Suppressor macrophage (primary cell): ENCODE measurements around the gene LRRTM4.

Experiments used
- DNase-seq, 4 experiments: peaks; one replicate each; pipeline ENCODE4 v3.0.0-alpha.2; 2020 to 2022

The LRRTM4 gene

DNA sequence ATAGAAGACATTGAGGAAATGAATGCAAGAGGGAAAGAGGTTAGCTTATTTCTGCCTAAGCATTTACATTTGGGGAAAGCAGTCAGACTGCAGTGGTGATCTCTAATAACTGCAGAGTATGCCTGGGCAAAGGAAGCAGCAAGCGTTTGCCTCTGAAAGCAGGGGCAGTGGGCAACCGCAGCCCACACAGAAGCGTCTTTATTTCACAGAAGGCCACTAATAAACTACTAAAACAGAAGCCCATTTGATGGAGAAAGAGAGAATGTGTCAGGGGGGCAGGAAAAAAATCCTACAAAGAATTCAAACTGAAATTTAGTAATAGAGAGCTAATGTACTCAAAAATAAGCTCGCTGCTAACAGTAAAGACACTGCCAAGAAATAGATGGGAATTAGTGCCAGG is 53.1 kb downstream of the LRRTM4 start:
- no peak for DNase-seq

DNA sequence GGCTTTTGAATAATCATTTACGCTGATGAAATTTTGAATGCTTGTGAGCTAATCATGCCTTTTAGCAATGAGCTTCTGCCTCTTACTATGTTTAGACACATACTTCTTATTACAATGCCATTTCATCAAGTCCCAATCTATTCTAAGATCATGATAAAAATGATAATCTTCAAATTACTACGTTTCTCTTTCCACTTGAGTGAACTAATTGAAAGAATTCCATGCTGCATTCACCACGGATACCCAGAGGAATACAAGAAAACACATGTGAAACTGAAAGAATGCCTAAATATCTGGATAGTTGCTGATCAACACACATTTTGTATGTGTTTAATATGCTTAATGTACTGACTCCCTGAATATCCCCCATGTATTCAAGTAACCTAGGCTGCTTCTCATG is 62.3 kb downstream of the LRRTM4 start:
- DNase-seq = no peak

DNA sequence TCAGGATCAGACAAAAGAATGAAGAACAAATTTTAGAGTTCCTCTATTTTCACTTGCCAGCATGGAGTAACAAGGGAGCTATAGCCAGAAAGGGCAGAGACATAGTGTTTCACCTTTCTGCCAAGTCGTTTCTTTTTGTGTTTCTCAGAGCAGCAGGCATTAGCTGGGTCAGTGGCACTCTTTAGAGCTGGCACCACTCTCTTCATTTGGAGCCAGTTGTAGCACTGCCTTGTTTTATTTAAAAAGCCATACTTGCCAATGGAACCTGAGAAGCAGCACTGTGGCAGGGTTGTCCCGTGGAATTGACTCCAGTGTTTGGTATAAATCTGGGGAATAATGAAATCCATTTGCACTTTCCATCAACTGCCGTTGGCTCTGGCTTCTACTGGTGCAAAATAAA is 64.0 kb downstream of the LRRTM4 start:
- DNase-seq = no peak

DNA sequence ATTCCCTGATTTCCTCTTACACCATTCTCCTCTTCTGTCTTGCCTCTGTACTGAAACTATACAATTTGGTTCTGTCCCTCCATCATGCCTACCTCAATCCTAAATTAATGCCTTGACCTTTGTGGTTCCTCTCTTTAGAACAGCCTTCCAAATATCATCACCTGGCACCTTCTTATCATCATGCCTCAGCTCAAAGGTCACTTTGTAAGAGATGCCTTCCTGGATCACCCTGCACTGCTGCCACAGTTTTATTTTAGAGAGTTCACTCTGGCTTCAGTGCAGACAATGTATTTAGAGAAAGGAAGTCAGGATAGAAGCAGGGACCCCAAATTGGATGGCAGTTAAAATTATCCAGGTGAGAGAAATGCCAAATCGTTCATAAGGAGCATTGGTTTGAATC is 64.5 kb downstream of the LRRTM4 start:
- no peak for DNase-seq

DNA sequence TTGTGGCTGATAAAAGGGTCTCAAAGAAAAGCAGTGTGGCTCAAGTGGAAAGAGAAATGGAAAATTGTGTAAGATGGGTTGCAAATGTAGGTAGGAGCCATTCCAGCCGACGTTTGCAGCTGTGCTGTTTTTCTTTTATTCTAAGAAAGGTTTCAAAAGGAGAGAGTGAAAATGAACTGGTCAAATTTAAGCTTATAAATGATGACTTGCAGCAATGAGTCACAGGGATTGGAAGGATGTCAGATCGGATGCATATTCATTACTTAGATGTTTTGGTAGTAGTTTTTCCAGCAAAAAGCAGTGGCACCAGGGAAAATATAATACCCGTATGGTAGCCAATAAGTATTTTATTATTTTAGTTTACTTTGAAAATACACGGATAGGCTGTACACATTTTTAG is 79.1 kb downstream of the LRRTM4 start:
- DNase-seq = no peak

DNA sequence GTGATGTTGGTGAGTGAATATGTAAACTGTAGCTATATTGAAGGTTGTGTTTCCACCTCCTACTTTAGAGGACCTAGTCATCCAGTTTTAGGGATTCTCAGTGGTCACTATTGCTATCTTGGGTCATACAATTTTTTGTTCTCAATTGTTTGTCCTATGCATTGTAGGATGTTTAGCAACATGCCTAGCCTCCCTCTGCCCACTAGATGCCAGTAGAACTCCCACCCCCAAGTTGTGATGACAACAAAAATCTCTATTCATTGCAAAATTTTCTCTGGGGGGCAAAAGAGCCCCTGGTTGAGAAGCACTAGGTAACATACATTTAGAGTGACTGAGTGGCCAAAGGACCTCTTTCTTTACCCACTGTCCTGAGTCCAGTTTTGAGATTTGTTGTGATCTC is 87.3 kb downstream of the LRRTM4 start:
- DNase-seq = no peak

DNA sequence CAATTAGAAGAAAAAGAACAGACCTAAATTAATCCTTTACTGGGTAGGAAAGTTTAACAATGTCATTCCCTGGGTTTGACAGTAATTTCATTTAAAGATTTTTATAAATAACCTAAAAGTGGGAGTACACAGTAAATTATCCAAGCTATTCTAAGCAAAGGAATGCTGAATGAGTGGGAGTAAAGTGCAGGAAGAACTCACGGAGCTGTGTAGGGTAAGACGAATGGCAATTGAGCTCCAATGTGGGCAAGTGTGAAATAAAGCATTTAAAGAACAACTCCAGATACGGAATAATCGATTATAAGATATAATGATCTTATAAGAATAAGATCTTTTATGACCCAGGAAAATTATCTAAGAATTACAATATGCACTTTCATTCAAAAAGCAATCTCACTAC is 93.2 kb downstream of the LRRTM4 start:
- DNase-seq = no peak

DNA sequence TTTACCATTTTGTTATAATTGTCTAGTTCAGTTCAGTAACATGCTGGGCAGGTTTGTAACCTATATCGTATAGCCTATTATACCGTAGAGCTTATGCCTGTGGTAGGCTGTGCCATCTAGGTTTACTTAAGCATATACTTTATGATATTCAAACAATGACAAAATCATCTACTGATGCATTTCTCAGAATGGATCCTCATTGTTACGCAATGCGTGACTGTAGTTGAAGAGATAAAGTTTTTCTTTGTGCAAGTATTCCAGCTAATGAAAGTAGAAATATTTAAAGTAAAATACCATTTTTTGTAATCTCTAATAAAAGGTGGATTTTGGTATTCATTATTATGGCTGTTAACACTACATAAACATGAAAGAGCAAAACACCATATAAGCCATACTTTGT is 100.2 kb downstream of the LRRTM4 start:
- no peak for DNase-seq

DNA sequence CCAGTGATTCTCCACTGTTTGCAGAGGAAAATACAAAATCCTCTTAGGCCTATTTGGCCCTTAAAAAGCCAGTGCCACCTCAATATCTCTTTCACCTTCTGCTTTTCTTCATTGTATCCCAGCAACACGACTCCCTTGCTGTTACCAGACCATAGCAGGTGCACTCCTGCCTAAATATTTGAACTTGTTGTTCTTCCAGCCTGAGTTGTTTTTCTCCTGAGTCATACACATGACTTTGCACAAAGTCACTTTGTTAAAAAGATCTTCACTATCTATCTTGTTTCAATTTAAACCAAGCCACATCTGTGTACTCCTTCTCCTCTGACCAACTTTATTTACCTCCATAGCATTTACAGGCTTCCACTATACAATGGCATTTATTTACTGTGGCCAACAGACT is 103.6 kb downstream of the LRRTM4 start:
- DNase-seq = no peak

DNA sequence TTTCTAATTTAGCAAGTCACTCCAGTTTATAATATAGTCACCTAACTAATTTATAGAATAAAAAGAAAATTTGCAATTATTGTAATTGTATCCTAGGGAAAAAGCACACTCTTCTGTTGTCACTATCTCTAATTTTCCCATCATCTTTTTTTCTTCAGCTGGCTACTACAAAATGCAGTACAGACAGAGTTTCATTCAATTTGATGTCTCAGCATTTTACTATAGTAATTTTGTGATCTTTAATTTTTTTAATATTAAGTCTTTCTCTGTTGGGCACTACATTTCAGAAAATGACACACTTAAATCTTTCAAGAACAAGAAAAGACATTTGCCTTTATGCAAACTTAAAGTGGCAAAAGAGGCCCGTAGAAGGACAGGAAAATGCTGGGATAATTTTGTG is 118.0 kb downstream of the LRRTM4 start:
- no peak for DNase-seq

DNA sequence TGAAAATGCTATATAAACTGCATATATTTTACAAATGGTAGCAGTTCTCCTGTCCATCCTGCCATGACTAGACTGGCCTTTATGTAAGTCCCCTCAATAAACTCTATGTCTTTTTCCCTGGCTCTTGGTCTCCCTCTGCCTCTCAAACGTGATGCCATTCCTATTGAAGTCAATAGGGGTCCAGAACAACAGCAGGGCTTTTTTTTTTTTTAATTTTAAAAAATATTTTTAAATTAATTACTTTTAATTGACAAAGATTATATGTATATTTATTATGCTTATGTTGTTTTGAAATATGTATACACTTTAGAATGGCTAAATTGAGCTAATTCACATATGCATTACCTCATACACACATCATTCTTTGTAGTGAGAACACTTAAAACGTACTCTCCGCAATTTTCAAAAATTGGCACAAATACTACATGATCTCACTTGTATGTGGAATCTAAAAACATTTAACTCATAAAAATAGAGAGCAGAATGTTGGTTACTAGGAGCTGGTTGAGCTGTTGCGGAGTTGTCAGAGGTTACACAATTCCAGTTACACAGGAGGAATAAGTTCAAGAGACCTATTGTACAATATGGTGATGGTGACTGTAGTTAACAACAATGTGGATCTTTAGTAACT is 123.1 kb downstream of the LRRTM4 start:
- no peak for DNase-seq

DNA sequence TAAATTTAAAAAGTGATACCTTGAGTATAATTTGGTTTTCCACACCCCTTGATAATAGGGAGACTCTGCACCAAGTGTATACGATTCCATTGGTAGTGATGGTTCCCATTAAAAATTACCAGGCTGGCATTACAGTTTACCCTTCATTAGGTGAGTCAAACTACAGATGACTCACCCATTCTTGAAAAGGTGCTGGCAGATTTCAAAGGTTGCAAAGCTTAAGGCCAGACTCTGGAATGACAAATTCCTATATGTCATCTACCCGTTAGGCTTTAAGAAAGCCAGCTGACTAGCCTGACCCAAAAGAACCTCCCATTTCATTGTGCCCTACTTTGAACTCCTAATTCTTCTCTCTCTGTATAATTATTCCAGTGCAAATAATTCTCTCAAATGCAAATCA is 124.4 kb downstream of the LRRTM4 start:
- DNase-seq = no peak

DNA sequence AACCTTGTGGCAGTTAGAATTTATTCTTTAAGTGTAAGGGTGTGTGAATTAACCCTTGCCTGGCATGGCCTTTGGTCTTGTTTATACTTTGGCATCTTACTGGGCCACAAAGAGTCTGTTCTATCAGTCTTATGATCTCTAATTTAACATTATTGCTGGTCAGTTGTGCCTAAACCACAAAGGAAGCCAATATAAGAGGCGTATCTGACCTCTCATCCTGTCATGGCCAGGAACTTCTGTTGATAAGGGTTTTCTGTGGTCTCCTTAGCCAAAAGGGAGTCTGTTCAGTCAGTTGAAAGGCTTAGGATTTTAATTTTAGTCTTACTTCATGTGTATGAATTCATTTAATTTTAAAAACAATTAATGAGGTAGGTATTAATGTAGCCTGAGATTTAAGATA is 127.2 kb downstream of the LRRTM4 start:
- DNase-seq = no peak

DNA sequence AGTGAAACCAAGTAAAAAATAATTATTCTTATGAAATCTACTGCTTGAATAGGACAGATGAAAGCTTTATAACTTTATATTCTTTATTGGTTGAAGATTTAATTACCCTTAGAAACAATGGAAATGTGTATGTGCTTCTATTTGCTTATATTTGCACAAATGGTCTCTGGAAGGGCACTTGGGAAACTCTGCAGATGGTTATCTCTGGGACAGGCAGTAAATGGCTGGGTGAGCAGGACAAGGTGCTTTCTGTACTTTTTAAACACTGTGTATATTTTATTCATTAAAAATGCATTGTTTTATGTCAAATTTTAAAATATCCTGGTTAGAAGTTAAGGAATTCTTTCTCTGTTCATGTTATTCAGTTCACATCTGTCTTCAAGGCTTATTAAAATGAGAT is 131.1 kb downstream of the LRRTM4 start:
- DNase-seq = no peak

DNA sequence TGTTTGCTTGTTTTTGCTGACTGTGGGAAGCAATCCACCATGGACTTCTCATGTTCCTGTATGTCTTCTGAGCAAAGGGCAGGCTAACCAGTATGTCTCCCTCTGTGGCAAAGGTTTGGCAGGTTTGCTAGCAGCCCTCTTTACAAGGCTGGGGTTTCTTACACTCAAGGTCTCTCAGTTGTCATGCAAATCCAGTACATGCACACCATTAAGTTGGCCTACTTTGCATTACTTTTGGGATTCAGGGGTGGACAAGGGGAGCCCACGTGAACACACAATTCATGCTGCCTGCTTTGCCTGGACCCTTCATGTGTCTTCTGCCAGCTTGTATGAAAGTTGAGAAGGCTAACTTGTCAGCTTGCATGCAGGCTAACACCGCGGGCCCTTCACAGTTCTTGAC is 134.9 kb downstream of the LRRTM4 start:
- DNase-seq = no peak

DNA sequence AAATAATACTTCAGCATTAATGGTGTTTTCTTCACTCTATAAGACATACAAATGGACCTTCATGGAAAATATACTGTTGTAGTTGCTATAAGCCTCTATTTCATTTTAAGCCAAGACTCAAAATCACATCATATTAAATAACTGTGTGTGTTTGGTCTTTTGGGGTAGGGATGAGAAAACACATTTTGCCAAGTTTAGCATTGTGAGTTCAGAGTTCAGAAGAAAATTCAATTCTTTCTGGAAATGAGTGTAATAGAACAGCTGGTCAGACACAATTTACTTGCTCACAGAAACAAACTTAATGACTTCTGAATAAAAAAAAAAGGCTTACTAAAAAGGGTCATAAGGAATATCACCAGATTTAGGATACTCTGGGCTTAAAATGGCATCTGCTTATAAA is 149.5 kb downstream of the LRRTM4 start:
- no peak for DNase-seq

DNA sequence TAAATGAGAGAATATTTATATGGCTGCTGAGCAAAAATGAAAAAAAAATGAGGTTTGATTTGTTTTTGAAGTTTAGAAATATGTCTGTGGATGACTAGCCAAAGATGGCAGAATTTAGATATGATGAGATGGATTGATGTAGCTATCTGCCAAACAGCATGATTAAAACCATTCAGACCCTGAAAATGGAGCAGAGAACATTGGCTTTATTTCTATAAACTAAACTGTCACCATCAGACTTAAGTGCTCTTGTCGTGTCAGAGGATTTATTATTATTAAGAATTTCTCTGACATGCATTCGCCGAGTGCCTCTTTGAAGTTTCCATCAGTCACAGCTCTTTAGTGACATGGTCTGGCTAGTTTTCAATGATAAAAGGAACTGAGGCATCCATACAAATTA is 151.7 kb downstream of the LRRTM4 start:
- no peak for DNase-seq

DNA sequence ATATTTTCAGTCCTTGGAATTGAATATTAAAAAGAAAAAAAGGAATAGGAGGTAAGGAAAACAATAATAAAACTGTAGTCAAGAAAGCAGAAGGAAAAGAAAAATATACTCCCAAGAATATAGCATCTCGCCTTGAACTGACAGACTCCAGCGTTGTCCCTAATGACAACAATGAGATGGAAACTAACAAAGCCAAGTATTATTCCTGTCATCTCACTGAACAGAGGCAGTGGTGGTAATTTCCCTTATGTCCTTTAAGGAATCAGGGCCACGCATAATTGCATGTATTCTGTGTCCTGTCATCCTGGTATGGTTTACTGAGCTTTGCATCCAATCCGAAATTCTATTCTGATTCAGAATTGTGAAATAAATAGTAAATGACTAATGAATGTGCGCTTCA is 158.9 kb downstream of the LRRTM4 start:
- DNase-seq = no peak

DNA sequence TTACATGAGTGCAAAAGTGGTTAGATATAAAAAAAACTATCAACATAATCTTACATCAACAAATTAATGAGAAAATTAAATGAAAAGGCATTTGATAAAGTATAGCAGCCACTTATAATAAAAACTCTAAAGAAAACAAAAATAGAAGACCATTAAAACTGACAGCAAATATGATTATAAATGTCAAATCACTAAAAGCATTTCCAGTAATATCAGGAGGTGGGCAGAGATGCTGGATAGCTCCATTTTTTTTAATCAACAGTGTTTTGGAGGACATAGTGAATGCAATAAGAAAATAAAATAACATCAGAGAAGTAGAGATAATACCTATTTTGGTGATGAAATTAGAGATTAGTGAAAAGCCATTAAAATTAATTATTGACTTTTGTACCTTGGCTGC is 173.4 kb downstream of the LRRTM4 start:
- DNase-seq = no peak

DNA sequence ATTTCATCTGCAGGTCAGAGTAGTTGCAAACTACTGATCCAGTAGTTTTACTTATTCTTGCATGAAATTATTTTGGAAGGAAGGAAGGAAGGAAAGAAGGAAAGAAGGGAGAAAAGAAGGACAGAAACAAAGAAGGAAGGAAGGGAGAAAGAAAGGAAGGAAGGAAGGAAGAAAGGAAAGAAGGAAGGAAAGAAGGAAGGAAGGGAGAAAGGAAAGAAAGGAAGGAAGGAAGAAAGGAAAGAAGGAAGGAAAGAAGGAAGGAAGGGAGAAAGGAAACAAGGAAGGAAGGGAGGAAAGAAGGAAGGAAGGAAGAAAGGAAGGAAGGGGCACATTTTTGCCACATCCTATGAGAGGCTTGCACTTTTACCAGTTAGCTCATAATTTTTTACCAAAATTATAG is 186.2 kb downstream of the LRRTM4 start:
- no peak for DNase-seq

DNA sequence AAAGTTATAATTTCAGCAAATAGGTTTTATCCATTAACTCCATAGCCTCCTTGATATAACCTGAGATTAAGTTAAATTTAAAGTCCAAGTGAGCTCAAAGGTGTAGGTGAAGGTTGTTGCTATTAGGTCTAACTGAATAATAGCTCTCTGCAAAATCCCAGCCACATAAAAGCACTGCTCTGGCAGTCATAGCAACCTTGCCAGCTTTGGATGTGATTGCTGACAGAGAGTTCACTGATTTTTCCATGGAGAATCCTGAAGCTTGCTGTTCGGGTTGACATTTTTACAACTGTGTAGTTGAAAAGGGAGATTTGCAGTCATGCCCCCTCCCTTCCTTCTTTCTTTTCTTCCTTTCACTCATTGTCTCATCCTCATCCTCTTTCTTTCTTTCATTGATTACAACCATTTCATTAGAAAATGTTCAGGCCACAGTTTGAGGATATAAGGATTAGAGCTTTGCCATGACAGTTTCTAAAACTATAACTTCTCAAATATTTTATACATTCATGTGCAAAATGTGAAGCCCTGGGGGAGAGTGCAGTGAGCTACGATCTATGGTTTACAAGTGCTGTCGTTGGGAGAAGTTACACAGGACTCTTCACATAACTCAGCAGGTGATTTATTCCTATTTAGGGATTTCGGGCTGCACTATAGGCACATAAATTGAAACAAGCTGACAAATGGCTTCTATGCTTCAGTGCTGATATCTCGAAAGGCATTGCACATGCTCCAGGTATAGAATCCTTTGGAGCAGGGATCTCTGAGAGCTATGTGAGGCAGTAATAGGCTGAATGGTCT is 193.8 kb downstream of the LRRTM4 start:
- no peak for DNase-seq

DNA sequence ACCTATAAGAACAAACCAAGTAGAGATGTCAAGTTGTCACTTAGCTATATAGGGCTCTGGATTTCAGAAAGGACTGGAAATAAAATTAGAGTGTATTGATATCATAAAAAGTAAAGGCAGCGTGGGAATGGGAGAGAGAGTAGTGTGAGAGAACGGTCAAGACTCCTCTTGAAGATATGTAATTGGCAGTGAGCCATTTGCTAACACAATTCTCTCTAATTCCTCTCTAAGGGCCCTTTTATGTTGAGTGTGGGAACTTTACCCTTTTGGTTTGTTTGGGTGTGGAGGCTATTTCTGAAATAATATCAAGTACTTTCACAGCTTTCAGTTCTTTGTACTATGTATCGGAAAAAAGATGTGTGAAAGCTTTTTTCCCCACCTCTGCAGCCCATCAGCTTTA is 196.8 kb downstream of the LRRTM4 start:
- DNase-seq = no peak

DNA sequence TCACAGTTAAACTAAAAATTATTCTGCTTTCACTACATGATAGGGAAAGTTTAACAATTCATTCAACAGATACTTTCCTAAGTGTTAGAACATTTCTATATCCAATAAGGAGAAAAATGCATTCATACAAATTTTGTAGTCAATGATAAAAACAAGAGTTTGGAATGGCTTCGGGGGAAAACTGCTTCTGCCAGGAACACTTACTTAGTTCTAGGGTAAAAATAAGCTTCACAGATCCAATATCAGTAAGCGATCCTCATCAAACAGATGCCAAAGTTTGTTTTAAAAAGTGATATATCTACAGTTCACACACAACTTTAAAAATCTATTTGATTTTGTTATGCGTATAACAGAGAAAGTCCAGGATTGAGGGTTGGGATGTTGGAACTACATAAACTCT is 199.7 kb downstream of the LRRTM4 start:
- DNase-seq = no peak

DNA sequence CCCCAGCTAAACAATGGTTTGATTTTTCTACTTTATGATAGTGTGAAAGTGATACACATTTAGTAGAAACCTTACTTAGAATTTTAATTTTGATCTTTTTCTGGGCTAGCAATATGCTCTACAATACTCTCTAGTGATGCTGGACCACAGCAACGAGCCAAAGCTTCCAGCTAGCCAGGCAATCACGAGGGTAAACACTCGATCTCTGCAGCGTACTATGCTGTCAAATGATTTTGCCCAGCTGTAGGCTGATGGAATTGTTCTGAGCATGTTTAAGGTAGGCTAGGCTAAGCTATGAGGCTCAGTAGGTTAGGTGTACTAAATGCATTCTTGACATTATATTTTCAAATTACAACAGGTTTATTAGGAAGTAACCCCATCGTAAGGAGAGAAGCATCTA is 207.5 kb downstream of the LRRTM4 start:
- DNase-seq = no peak

DNA sequence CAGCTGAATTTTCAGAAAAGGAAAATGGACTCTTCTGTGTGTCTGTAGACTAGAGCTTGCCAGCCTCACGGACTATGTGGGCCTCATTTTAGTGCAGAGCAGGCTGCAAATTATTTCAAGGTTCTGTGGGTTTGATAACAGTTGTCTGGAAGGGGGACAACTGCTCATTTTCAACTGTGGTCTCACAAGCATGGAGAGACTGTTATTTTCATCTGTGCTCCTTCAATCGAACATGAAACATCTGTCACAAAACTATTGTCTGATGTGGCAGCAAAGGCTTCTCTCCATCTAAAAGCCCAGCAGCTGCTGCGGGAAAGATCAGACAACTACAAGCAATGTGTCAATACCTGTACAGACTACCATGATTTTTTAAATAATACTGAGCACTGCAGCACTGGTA is 211.8 kb downstream of the LRRTM4 start:
- DNase-seq = no peak
